Measurements from ENCODE around the gene PLEKHG3. TPM values are rescaled to one million over a fixed set of nuclear protein-coding genes. Genes with fewer than 3 reads are reported as not detected.
A peak's percentile ranks its signal among the peaks of the same experiment; 100 is the strongest.

The PLEKHG3 gene
- total RNA-seq, 1 donor from 2014 or later = 64.7 TPM

DNA sequence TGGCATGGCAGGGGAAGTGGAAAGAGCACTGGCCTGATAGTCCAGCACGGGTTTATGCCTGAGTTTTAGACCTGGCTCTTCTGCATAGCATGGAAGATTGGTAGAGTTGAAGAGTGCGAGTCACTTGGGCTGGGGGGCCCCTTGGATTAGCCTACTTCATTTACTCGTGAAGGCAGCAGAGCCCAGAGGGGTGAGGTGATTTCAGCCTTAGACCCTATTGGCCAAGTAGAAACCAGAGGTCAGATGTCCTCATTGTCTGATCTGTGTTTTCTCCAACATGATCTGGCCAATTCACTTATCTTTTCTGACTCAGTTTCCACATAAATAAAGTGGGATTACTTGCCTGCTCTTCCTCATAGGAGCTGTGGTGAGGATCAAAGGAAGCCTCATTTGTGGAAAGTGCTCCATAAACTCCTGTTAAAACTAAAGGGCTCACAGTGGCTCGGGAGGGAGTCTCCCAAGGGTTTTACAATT, 1.9 kb downstream of the PLEKHG3 start:
- peaks cover 13% of the 10 kb centered on the region for H3K27me3 Mint-ChIP-seq
- no peaks in the 10 kb centered on the region for H3K9me3 Mint-ChIP-seq
- TF ChIP-seq, protein P1, sequence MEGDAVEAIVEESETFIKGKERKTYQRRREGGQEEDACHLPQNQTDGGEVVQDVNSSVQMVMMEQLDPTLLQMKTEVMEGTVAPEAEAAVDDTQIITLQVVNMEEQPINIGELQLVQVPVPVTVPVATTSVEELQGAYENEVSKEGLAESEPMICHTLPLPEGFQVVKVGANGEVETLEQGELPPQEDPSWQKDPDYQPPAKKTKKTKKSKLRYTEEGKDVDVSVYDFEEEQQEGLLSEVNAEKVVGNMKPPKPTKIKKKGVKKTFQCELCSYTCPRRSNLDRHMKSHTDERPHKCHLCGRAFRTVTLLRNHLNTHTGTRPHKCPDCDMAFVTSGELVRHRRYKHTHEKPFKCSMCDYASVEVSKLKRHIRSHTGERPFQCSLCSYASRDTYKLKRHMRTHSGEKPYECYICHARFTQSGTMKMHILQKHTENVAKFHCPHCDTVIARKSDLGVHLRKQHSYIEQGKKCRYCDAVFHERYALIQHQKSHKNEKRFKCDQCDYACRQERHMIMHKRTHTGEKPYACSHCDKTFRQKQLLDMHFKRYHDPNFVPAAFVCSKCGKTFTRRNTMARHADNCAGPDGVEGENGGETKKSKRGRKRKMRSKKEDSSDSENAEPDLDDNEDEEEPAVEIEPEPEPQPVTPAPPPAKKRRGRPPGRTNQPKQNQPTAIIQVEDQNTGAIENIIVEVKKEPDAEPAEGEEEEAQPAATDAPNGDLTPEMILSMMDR (conservative IDR thresholded peaks at IDR 0.05) = no peak
- H3K36me3 Mint-ChIP-seq = peaks cover 20% of the 10 kb centered on the region
- peaks cover 59% of the 10 kb centered on the region for H3K4me1 Mint-ChIP-seq (ENCODE audit: unreplicated experiment)
- DNase-seq (ENCODE audit: extremely low spot score, unreplicated experiment) = no peak
- peak overlapping the region; percentile 86 for H3K27ac Mint-ChIP-seq
- H3K4me3 Mint-ChIP-seq = peak overlapping the region; percentile 92

DNA sequence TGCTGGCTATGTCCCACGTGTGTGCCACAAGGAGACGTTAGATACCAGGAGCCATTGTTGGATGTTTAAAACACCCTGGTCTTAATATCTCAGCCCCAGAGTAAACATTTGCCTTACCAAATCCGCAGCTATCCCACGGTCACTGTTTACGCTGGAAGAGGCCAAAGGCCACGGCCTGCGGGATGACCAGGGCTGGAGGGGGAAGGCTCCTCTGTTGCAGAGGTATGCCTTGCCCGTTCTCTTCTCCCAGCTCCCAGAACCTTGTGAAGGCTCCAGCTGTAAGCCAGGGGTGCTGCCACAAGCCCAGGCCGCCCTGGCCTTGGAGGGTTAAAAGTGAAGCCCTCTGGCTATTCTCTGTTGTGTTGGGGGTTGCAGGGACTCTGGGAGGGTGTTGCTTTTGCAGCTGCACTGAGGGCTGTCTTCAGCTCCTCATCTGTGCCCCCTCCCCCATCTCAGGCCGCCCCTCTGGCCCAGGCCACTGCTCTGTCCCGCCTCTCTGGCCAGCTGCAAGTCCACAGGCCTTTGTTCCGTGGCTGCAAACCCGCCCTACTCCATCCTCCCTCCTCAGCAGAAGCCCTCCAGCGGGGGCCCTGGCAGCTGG, 2.5 kb downstream of the PLEKHG3 start:
- peak overlapping the region; percentile 86 for H3K27ac Mint-ChIP-seq
- no peak for DNase-seq (ENCODE audit: extremely low spot score, unreplicated experiment)

DNA sequence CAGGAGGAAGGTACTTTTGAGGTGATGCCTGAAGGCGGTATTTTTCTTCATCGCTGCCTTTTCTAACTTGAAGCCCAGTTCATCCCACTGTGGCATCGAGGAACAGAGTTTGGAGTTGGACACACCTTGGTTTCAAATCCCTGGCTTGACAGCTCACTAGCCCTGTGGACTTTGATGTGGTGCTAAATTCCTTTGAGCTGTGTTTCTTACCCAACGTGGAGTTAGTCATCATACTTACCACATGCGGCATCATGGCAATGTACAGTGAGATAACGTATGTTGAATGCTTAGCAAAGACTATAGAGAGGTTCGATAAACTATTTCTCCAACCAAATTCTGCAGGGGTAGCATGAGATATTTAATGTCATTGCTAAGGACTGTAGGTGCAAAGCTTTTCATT, 3.4 kb downstream of the PLEKHG3 start:
- DNase-seq (ENCODE audit: extremely low spot score, unreplicated experiment) = no peak
- H3K4me1 Mint-ChIP-seq (ENCODE audit: unreplicated experiment) = peaks cover 56% of the 10 kb centered on the region
- peaks cover 31% of the 10 kb centered on the region for H3K36me3 Mint-ChIP-seq
- H3K9me3 Mint-ChIP-seq = peaks cover 9% of the 10 kb centered on the region
- peaks cover 10% of the 10 kb centered on the region for H3K27me3 Mint-ChIP-seq
- peak overlapping the region; percentile 92 for H3K4me3 Mint-ChIP-seq
- TF ChIP-seq, protein P1 (conservative IDR thresholded peaks at IDR 0.05) = no peak
- H3K27ac Mint-ChIP-seq = peak overlapping the region; percentile 83

More for the DNA sequence above, 2.5 kb downstream of the PLEKHG3 start:
- TF ChIP-seq, protein P1 (conservative IDR thresholded peaks at IDR 0.05) = no peak
- peaks cover 21% of the 10 kb centered on the region for H3K36me3 Mint-ChIP-seq
- peaks cover 59% of the 10 kb centered on the region for H3K4me1 Mint-ChIP-seq (ENCODE audit: unreplicated experiment)
- no peaks in the 10 kb centered on the region for H3K9me3 Mint-ChIP-seq
- H3K4me3 Mint-ChIP-seq = peak overlapping the region; percentile 92
- peaks cover 13% of the 10 kb centered on the region for H3K27me3 Mint-ChIP-seq

DNA sequence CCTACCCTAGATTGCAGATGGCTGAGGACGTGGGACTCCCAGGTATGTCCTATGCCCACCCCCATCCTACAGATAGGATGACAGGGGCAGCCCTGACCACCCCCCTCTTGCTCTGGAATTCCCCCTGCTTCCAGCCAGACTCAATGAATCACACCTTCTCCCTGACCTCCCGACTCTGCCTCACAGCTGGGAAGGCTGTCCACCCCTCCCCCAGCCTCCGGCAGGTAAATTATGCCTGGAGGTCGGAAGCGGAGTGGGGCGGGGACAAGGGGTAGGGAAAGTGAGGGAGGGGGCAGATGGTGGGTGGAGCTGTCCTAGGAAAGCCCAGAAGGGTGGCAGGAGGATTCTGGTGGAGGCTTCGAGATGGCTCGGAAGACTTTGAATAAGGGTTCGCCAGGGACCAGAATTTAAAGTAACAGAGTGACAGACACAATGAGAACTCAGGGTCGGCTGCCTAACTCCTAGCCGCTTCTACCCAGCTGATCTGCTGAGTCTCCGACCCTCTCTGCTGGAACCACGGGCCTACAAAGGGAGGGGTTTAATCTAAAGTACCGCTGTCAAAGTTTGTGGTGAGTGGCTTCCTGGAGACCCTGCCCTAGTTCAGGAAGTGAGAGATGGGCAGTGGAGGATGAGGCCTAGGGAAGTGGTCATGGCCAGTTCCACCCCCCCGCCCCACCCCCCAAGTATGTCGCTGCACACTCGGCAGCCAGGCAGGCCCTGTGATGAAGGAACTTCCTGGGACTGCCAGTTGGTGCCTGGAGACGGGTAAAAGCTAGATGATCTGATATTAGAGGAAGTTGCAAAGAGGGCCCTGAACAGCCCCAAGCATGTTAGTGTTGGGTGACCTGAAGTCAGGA, 4.2 kb downstream of the PLEKHG3 start:
- no peak for DNase-seq (ENCODE audit: extremely low spot score, unreplicated experiment)
- Mint-ChIP-seq H3K27ac (peak overlapping the region; percentile 83), H3K27me3 (peaks cover 4% of the 10 kb centered on the region), H3K36me3 (peaks cover 38% of the 10 kb centered on the region), H3K4me3 (peak overlapping the region; percentile 92), H3K4me1 (ENCODE audit: unreplicated experiment) (peaks cover 49% of the 10 kb centered on the region), H3K9me3 (peaks cover 16% of the 10 kb centered on the region)
- TF ChIP-seq, protein P1 (conservative IDR thresholded peaks at IDR 0.05) = no peak

DNA sequence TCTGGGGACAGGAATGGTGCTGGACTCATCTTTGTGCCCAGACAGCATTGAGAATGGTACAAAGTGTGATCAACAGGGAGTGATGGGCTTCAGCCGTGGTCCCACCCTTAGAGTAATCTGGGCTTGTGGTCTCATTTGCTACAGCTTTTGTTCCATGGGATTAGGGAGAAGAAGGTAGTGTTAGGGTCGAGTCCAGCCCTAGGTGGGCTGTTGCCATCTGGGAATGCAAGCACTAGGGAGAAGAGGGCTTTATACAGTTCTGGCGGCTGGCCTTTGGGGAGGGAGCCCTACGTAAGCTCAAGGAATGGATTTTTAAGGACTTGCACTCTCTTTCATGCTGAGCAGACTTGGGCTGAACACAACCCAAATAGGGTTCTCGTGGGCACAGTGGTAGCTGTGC, 4.9 kb downstream of the PLEKHG3 start:
- Mint-ChIP-seq H3K36me3 (peaks cover 46% of the 10 kb centered on the region), H3K27me3 (no peaks in the 10 kb centered on the region), H3K9me3 (peaks cover 24% of the 10 kb centered on the region), H3K4me1 (ENCODE audit: unreplicated experiment) (peaks cover 44% of the 10 kb centered on the region), H3K4me3 (peak overlapping the region; percentile 92), H3K27ac (peak overlapping the region; percentile 72)
- TF ChIP-seq, protein P1 (conservative IDR thresholded peaks at IDR 0.05) = no peak
- DNase-seq (ENCODE audit: extremely low spot score, unreplicated experiment) = no peak

Data from type B pancreatic cell (in vitro differentiated cells).